Activated naive CD4-positive, alpha-beta T cell treated with anti-CD3 and anti-CD28 coated beads, Interleukin-2, amount 50 U/mL, for 24 hours (primary cell): ENCODE results near the gene SZT2.
"Not testable (repeated sequence)": the region's sequence is repeated elsewhere in the genome, so short reads cannot be mapped to it uniquely, and the experiment has no call there.

Experiments used
- H3K27ac Mint-ChIP-seq: one replicate; pipeline ENCODE4 v1.8.0; 2021; ENCODE audit warnings: mild to moderate bottlenecking, mixed read lengths
- H3K27me3 Mint-ChIP-seq: one replicate; pipeline ENCODE4 v1.8.0; 2021; ENCODE audit warnings: mixed read lengths
- H3K36me3 Mint-ChIP-seq: one replicate; pipeline ENCODE4 v1.8.0; 2021; ENCODE audit warnings: mixed read lengths
- H3K4me1 Mint-ChIP-seq: one replicate; pipeline ENCODE4 v1.8.0; 2021; ENCODE audit warnings: mixed read lengths
- H3K4me3 Mint-ChIP-seq: one replicate; pipeline ENCODE4 v1.8.0; 2021; ENCODE audit warnings: mild to moderate bottlenecking, mixed read lengths
- H3K9me3 Mint-ChIP-seq: one replicate; pipeline ENCODE4 v1.8.0; 2021; ENCODE audit warnings: mixed read lengths

The SZT2 gene

DNA sequence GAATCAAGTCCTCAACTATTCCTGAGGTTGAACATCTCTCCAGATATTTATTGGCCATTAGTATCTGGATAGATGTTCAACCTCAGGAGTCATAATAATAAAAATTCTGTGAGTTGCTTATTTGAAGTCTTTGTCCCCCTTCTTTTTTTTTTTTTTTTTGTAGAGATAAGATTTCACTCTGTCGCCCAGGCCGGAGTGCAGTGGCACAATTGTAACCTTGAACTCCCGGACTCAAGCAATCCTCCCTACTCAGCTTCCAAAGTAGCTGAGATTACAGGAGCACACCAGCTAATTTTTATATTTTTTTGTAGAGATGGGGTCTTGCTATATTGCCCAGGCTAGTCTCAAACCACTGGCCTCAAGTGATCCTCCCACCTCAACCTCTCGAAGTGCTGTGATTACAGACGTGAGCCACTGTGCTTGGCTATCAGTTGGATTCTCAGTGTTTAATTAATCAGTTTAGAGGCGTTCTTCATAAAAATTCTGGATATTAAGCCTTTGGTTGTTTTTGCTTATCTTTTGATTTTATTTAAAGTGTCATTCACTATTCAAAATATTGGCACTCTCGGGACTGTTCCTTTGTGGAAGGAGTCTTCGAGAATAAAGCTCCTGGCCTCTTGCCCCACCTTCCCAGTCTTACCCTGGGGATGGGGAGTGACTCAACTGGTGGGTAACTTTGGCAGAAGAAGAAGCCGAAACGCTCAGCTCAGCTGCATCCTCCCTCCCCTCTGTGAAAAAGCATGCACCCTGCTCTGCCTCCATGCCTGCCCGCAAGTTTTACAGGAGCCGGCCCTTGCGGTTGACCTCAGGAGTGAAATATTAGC, 75.2 kb downstream of the SZT2 start:
- Mint-ChIP-seq H3K4me3 (no peak overlapping the region), H3K27ac (no peak overlapping the region), H3K36me3 (no peaks in the 10 kb centered on the region), H3K9me3 (no peaks in the 10 kb centered on the region), H3K27me3 (no peaks in the 10 kb centered on the region), H3K4me1 (peaks cover 5% of the 10 kb centered on the region)

DNA sequence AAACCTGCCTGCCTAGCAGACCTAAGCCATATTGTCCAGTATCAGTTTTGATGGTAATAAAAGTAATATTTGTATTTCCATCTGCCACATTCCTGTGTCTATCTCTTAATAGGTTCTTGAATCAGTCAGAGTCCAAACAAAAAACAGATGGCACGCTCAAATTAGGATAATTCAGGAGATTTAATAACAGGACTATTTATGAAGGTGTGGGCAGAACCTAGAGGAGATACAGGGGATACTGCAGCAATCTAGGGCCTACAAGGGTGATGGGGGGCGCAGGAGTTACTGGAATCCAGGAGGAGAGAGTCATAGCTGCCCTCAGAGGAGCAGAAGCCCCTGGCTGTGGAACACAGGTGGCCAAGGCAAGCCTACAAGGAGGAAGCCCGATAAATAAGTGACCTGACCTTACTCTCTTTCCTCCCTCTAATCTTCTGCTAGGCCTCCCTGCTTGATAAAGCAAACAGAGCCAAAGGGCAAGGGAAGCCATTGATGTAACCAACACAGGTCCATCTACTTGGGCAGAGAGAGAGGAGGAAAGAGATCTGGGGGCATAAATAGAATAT, 75.9 kb downstream of the SZT2 start:
- Mint-ChIP-seq H3K27ac (no peak overlapping the region), H3K4me3 (no peak overlapping the region), H3K27me3 (no peaks in the 10 kb centered on the region), H3K9me3 (no peaks in the 10 kb centered on the region), H3K4me1 (peaks cover 5% of the 10 kb centered on the region), H3K36me3 (no peaks in the 10 kb centered on the region)

DNA sequence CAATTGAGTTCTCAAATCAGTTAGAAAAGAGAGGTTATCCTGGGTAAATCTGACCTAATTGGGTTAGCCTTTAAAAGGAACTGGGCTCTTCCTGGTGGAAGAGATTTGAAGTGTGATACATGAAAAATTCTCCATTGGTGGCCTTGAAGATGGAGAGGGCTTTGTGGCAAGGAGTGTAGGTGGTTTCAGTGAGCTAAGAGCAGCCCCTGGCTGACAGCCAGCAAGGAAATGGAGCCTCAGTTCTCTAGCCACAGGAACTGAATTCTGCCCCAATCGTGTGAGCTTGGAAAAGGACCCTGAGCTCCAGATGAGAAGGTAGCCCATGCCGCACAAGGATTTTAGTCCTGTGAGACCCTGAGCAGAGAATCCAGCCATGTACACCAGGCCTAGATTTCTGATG, 76.7 kb downstream of the SZT2 start:
- Mint-ChIP-seq H3K27ac (no peak overlapping the region), H3K36me3 (no peaks in the 10 kb centered on the region), H3K27me3 (no peaks in the 10 kb centered on the region), H3K4me3 (no peak overlapping the region), H3K4me1 (peaks cover 5% of the 10 kb centered on the region), H3K9me3 (no peaks in the 10 kb centered on the region)

DNA sequence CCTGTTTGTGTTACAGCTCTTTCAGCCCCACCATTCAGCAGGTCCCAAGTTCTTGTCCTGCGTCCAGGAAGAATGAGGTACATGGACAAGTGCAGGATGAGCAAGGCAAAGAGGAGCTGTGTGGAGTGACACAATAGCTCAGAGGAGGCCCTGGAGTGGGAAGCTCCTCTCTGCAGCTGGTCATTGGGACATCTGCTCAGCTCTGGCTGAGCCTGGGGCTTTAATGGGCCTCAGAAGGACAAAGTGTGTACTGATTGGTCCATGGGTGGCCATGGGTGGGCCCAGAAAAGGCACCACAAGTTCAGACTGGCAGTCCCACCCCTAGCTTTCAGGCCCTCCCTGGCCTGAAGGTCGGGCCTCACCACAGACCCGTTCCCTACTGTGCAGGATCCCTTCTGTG, 78.7 kb downstream of the SZT2 start:
- H3K4me1 Mint-ChIP-seq: peaks cover 5% of the 10 kb centered on the region
- H3K36me3 Mint-ChIP-seq: no peaks in the 10 kb centered on the region
- H3K4me3 Mint-ChIP-seq: no peak overlapping the region
- no peaks in the 10 kb centered on the region for H3K9me3 Mint-ChIP-seq
- no peak overlapping the region for H3K27ac Mint-ChIP-seq
- no peaks in the 10 kb centered on the region for H3K27me3 Mint-ChIP-seq

DNA sequence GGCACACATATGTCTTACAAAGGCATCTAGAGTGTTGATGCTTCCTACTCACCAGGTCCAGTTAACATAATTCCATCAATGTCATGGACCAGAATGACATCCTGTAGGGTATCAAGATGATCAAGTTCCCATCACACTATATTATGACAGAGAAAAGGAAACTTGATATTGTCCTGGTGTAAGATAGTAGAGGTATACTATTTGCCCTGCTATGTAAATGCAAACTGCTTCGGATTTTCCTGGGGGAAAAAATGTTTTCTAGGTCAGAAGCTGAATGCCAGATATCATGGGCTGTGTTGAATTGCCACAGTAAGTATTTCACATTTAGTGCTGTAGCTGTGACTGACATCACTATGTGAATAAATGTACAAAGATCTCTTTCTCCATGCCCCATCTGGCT, 80.2 kb downstream of the SZT2 start:
- H3K4me3 Mint-ChIP-seq: no peak overlapping the region
- H3K27me3 Mint-ChIP-seq: peaks cover 2% of the 10 kb centered on the region
- H3K27ac Mint-ChIP-seq: no peak overlapping the region
- no peaks in the 10 kb centered on the region for H3K9me3 Mint-ChIP-seq
- peaks cover 5% of the 10 kb centered on the region for H3K4me1 Mint-ChIP-seq
- H3K36me3 Mint-ChIP-seq: no peaks in the 10 kb centered on the region

DNA sequence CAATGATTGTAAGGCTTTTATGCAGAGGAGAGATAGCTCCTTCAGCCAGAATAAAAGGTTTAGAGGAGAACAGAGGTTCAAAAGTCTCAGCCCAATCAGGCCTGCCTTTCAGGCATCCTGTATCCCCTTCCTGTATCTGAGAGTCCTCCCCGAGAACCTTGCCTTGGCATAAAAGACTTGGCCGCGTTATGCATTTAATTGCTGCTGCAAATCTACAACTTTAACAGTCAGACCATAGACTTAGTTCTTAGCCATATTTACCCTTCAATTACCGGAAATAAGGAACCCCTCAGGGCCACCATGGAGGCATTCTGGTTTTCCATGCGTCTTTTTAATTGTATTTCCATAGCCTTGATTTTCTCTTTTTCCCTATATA, 82.4 kb downstream of the SZT2 start:
- Mint-ChIP-seq H3K9me3 (no peaks in the 10 kb centered on the region), H3K27ac (no peak overlapping the region)

DNA sequence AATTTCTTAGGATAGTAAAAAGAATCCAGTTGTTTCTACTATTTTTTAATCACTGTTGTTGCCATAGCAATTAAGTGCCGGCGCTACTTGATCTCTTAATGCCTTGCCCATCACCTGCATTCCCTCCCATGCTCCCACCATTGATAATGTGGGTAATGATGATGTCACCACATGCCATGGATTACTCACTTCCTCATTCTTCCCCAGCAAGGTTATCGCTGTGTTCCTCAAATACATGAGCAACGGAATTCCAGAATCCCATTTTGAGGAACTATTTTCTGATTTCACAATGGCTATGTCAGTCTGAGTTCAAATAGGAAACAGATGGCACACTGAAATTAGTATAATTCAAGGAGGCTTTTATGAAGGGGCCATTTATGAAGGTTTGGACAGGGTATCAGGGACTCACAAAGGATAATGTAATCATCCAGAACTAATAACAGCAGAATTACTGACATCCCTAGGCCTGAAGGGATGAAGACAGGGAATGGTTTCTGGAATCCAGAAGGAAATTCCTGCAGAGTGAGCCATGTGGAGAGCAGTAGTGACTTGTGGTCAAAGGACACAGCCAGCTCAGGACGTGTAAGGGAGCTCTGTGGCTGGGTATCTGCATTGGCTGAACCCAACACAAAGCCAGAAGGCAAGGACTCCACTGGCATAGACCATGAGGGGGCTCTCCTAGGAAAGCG, 82.9 kb downstream of the SZT2 start:
- H3K4me1 Mint-ChIP-seq, H3K27ac Mint-ChIP-seq, H3K36me3 Mint-ChIP-seq, H3K27me3 Mint-ChIP-seq, H3K9me3 Mint-ChIP-seq, H3K4me3 Mint-ChIP-seq: not testable (repeated sequence)

More for the DNA sequence above, 82.4 kb downstream of the SZT2 start:
- no peaks in the 10 kb centered on the region for H3K36me3 Mint-ChIP-seq
- H3K27me3 Mint-ChIP-seq: peaks cover 2% of the 10 kb centered on the region
- no peak overlapping the region for H3K4me3 Mint-ChIP-seq
- no peaks in the 10 kb centered on the region for H3K4me1 Mint-ChIP-seq

DNA sequence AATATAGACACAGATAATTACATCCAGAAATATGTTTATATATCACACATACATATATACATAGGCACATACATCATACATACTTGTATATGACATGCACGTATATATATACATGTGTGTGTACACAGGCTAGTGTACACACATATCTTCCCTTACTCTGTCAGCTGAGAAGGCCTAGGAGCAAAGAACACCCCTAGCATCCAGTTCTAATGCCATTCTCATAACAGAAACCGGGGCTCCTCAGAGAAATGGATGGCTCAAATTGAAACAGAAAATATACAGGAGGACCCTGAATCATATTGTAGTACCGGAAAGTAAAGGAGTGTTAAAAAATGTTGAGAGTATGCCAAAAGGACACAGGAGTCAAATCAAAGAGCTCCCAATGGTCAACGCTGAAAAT, 83.8 kb downstream of the SZT2 start:
- Mint-ChIP-seq H3K9me3 (no peaks in the 10 kb centered on the region), H3K27me3 (peaks cover 2% of the 10 kb centered on the region), H3K4me3 (no peak overlapping the region), H3K4me1 (no peaks in the 10 kb centered on the region), H3K36me3 (no peaks in the 10 kb centered on the region), H3K27ac (no peak overlapping the region)

DNA sequence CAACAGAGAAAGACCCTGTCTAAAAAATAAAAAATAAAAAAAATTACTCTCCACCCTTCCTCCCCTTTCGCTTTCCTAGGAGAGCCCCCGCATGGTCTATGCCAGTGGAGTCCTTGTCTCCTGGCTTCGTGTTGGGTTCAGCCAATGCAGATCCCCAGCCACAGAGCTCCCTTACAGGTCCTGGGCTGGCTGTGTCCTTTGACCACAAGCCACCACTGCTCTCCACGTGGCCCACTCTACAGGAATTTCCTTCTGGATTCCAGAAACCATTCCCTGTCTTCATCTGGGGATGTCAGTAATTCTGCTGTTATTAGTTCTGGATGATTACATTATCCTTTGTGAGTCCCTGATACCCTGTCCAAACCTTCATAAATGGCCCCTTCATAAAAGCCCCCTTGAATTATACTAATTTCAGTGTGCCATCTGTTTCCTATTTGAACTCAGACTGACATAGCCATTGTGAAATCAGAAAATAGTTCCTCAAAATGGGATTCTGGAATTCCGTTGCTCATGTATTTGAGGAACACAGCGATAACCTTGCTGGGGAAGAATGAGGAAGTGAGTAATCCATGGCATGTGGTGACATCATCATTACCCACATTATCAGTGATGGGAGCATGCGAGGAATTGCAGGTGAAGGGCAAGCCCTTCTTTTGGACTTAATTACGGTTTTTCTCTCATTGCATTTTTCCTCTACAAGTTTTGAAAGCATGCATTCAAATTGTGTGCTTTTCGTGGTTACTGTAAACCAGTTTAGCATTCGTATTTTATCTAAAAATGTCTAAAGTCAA, 86.1 kb downstream of the SZT2 start:
- H3K27ac Mint-ChIP-seq, H3K4me3 Mint-ChIP-seq, H3K36me3 Mint-ChIP-seq, H3K27me3 Mint-ChIP-seq, H3K4me1 Mint-ChIP-seq, H3K9me3 Mint-ChIP-seq: not testable (repeated sequence)

DNA sequence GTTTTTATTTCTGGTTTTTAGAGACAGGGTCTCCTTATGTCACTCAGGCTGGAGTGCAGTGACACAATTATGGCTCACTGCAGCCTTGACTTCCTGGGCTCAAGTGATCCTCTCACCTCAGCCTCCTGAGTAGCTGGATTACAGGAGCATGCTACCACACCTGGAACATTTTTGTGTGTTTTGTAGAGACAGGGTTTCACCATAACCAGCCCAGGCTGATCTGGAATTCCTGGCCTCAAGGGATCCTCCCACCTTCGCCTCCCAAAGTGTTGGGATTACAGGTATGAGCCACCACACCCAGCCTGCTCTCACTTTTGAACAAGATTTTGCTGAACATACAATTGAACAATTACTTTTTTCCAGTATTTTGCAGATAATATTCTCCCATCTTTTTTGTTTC, 88.0 kb downstream of the SZT2 start:
- no peaks in the 10 kb centered on the region for H3K36me3 Mint-ChIP-seq
- no peak overlapping the region for H3K27ac Mint-ChIP-seq
- H3K9me3 Mint-ChIP-seq: no peaks in the 10 kb centered on the region
- H3K4me1 Mint-ChIP-seq: peaks cover 4% of the 10 kb centered on the region
- no peak overlapping the region for H3K4me3 Mint-ChIP-seq
- H3K27me3 Mint-ChIP-seq: peaks cover 2% of the 10 kb centered on the region

DNA sequence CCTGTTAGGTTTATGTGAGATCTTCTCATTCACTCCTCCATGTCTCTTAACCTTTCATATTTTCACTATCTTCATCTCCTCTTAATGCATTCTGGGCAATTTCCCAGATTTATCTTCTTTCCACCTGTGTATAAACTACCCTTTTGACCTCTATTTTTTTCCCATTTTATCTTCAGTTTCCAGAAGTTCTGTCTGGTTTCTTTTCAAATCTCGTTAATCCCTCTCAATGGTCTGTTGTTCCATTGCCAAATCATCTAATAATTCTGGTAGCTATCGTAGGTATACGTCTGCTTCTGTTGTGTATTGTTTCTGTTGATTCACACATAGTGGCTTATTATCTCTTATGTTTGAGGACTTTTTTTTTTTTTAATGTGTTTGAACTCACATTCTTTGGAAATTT, 89.7 kb downstream of the SZT2 start:
- peaks cover 4% of the 10 kb centered on the region for H3K4me1 Mint-ChIP-seq

DNA sequence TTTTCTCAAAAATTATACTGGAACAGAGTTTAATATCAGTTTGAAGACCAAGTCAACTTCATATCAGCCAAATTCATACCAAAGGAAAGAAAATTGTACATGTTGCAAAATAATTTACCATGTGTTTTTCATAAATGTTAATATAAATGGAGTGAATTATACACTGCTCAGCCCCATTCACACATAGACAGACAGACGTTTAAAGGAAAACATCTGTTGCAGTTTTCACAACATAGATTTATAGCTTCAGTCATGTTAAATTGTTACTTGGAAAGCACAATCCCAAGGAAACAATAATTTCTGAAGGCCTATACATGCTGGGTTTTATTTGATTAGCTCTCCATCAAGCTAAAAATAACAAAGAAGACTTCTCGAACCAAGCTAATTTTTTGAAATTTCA, 91.8 kb downstream of the SZT2 start:
- no peak overlapping the region for H3K27ac Mint-ChIP-seq
- no peaks in the 10 kb centered on the region for H3K9me3 Mint-ChIP-seq
- peaks cover 4% of the 10 kb centered on the region for H3K4me1 Mint-ChIP-seq
- H3K36me3 Mint-ChIP-seq: no peaks in the 10 kb centered on the region
- H3K27me3 Mint-ChIP-seq: no peaks in the 10 kb centered on the region
- H3K4me3 Mint-ChIP-seq: no peak overlapping the region

More for the DNA sequence above, 89.7 kb downstream of the SZT2 start:
- Mint-ChIP-seq H3K9me3 (no peaks in the 10 kb centered on the region), H3K27me3 (no peaks in the 10 kb centered on the region), H3K36me3 (no peaks in the 10 kb centered on the region), H3K27ac (no peak overlapping the region), H3K4me3 (no peak overlapping the region)

DNA sequence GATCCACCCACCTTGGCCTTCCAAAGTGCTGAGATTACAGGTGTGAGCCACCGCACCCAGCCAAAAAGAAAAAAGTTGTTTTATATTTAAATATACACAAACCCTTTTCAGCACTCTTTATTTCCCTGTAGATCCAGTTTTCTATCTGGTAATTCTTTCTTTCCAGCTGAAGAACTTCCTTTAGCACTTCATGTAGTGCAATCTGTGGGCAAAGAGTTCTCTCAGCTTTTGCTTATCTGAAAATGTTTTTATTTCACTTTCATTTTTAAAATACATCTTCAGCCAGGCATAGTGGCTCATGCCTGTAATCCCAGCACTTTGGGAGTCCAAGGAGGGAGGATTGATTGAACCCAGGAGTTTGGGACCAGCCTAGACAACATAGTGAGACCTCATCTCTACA, 92.5 kb downstream of the SZT2 start:
- Mint-ChIP-seq H3K4me3 (no peak overlapping the region), H3K27ac (no peak overlapping the region)

DNA sequence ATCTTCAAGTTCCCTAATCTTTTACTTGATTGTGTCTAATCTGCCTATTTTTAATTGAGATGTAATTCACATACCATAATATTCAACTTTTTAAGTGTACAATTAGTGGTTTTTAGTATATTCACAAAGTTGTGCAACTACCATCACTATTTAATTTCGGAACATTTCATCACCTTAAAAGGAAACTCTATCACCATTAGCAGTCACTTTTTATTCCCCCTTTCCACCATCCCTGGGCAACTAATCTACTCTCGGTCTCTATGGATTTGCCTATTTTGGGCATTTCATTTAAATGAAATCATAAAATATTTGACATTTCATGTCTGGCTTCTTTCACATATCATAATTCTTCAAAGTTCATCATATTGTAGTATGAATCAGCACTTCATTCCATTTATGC, 94.7 kb downstream of the SZT2 start:
- H3K4me1 Mint-ChIP-seq: peaks cover 4% of the 10 kb centered on the region
- peaks cover 4% of the 10 kb centered on the region for H3K36me3 Mint-ChIP-seq
- H3K27ac Mint-ChIP-seq: no peak overlapping the region
- H3K9me3 Mint-ChIP-seq: peaks cover 5% of the 10 kb centered on the region
- no peaks in the 10 kb centered on the region for H3K27me3 Mint-ChIP-seq
- no peak overlapping the region for H3K4me3 Mint-ChIP-seq

More for the DNA sequence above, 92.5 kb downstream of the SZT2 start:
- peaks cover 1% of the 10 kb centered on the region for H3K36me3 Mint-ChIP-seq
- no peaks in the 10 kb centered on the region for H3K27me3 Mint-ChIP-seq
- H3K9me3 Mint-ChIP-seq: no peaks in the 10 kb centered on the region
- H3K4me1 Mint-ChIP-seq: peaks cover 4% of the 10 kb centered on the region

DNA sequence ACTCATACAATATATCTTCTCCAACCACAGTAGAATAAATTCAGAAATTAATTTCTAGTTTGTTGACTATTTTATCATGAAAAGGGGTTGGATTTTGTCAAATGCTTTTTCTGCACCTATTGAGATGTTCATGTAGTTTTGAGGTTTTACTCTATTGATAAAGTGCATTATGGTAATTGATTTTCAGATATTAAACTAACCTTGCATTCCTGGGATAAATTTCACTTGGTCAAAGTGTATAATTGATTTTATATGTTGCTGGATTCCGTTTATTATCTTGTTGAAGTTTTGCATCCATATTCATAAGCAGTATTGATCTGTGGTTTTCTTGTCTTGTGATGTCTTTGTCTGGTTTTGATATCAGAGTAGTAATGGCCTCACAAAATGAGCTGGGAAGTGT, 98.5 kb downstream of the SZT2 start:
- Mint-ChIP-seq H3K4me1 (no peaks in the 10 kb centered on the region), H3K36me3 (peaks cover 8% of the 10 kb centered on the region)

DNA sequence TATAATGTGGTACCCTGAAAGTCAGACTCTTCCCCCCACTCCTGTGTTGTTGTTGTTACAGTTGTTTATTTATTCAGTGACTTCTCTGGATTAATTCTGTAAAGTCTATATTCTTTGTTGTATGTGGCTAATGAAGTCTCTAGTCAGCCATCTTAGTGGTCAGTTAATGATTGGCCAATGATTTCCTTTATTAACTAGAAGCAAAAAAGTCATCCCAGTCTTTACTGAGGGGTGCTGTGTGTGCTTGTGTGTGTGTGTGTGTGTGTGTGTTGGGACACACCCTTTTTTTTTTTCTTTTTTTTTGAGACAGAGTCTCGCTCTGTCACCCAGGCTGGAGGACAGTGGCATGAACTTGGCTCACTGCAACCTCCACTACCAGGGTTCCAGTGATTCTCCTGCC, 101.4 kb downstream of the SZT2 start:
- no peaks in the 10 kb centered on the region for H3K4me1 Mint-ChIP-seq
- peaks cover 16% of the 10 kb centered on the region for H3K9me3 Mint-ChIP-seq

More for the DNA sequence above, 98.5 kb downstream of the SZT2 start:
- no peak overlapping the region for H3K27ac Mint-ChIP-seq
- H3K9me3 Mint-ChIP-seq: peaks cover 16% of the 10 kb centered on the region
- no peaks in the 10 kb centered on the region for H3K27me3 Mint-ChIP-seq
- no peak overlapping the region for H3K4me3 Mint-ChIP-seq

More for the DNA sequence above, 101.4 kb downstream of the SZT2 start:
- Mint-ChIP-seq H3K27me3 (peaks cover 5% of the 10 kb centered on the region), H3K4me3 (no peak overlapping the region), H3K36me3 (peaks cover 8% of the 10 kb centered on the region), H3K27ac (no peak overlapping the region)
